ENCODE data around the gene ZNF273.

The ZNF273 gene

GRCh38 chr7:64874562-64875250 is 28.4 kb upstream of the ZNF273 start:
- Histone ChIP-seq H3K36me3 (replicated peaks) (no peaks in the 10 kb centered on the region), H3K27ac (no peak overlapping the region), H3K4me3 (ENCODE audit: low read depth, low read length) (no peak overlapping the region), H3K27me3 (replicated peaks) (no peaks in the 10 kb centered on the region)
- no peak for DNase-seq
- TF ChIP-seq, protein P1, sequence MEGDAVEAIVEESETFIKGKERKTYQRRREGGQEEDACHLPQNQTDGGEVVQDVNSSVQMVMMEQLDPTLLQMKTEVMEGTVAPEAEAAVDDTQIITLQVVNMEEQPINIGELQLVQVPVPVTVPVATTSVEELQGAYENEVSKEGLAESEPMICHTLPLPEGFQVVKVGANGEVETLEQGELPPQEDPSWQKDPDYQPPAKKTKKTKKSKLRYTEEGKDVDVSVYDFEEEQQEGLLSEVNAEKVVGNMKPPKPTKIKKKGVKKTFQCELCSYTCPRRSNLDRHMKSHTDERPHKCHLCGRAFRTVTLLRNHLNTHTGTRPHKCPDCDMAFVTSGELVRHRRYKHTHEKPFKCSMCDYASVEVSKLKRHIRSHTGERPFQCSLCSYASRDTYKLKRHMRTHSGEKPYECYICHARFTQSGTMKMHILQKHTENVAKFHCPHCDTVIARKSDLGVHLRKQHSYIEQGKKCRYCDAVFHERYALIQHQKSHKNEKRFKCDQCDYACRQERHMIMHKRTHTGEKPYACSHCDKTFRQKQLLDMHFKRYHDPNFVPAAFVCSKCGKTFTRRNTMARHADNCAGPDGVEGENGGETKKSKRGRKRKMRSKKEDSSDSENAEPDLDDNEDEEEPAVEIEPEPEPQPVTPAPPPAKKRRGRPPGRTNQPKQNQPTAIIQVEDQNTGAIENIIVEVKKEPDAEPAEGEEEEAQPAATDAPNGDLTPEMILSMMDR (IDR thresholded peaks at IDR 0.05; ENCODE audit: low read depth, low read length, missing control alignments): no peak
- in situ Hi-C loops (cut with HindIII; ENCODE audit: low pct_ligation_motif_present, low sequenced_read_pairs): no loop called here

DNA sequence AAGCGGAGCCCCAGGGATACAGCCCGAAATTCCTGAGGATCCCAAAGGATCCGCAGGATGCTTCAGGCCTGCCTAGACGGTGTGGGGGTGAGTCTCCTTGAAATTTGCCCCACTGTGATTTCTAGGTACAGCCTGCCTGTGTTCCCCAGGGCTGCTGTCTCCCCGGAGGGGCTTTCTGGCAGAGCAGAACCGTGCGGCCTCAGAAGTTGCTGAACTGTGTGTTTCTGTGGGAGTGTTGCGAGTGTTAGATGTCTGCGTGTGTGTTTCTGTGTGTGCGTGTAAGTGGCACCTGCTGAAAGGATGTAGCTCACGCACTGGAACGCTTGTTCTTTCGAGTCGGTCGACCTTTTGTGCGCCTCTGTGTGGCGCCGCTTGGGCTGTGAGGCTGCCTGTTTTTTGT is 27.8 kb upstream of the ZNF273 start:
- in situ Hi-C loops (cut with HindIII; ENCODE audit: low pct_ligation_motif_present, low sequenced_read_pairs): no loop called here

DNA sequence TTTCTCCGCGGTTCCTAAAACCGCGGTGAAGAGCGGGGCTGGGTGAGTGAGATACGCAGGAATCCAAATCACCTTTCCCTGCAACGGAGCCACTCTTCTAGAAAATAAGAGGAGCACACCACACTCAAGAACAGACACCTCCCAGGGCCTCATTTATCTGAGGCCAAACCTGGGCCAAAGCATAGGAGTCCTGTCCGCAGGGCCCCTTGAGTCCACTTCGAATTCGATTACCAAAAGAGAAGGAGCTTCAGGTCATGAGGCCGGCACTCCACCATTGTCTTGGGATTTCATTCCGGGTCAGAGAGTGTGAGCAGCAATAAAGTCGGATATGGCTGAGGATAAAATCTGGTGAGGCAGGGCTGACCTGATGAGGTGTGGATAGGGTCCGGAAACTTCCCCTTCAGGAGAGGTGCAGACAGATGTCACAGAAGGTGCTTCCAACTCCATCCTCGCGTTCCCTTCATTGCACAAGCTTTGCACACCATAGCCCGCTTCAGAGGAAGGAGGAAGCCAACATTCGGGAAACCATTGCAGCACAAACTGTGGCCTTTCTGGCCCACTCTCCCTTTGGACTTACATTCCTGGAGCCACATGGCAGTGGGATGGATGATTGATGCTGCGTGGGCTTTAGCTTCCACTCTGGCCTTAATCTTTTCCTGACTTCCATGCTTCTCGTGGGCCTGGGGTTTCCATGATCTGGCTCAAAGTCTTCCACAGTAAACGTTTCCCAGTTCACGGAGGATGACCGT is 27.2 kb upstream of the ZNF273 start:
- in situ Hi-C loops (cut with HindIII; ENCODE audit: low pct_ligation_motif_present, low sequenced_read_pairs): no loop called here
- Histone ChIP-seq H3K4me3 (ENCODE audit: low read depth, low read length) (no peak overlapping the region), H3K36me3 (replicated peaks) (no peaks in the 10 kb centered on the region), H3K27me3 (replicated peaks) (no peaks in the 10 kb centered on the region), H3K27ac (no peak overlapping the region)
- TF ChIP-seq, protein P1 (IDR thresholded peaks at IDR 0.05; ENCODE audit: low read depth, low read length, missing control alignments): no peak
- DNase-seq: no peak

More for the DNA sequence above, 27.8 kb upstream of the ZNF273 start:
- TF ChIP-seq, protein P1 (IDR thresholded peaks at IDR 0.05; ENCODE audit: low read depth, low read length, missing control alignments): no peak
- Histone ChIP-seq H3K36me3 (replicated peaks) (no peaks in the 10 kb centered on the region), H3K27me3 (replicated peaks) (no peaks in the 10 kb centered on the region), H3K27ac (no peak overlapping the region), H3K4me3 (ENCODE audit: low read depth, low read length) (no peak overlapping the region)
- no peak for DNase-seq

DNA sequence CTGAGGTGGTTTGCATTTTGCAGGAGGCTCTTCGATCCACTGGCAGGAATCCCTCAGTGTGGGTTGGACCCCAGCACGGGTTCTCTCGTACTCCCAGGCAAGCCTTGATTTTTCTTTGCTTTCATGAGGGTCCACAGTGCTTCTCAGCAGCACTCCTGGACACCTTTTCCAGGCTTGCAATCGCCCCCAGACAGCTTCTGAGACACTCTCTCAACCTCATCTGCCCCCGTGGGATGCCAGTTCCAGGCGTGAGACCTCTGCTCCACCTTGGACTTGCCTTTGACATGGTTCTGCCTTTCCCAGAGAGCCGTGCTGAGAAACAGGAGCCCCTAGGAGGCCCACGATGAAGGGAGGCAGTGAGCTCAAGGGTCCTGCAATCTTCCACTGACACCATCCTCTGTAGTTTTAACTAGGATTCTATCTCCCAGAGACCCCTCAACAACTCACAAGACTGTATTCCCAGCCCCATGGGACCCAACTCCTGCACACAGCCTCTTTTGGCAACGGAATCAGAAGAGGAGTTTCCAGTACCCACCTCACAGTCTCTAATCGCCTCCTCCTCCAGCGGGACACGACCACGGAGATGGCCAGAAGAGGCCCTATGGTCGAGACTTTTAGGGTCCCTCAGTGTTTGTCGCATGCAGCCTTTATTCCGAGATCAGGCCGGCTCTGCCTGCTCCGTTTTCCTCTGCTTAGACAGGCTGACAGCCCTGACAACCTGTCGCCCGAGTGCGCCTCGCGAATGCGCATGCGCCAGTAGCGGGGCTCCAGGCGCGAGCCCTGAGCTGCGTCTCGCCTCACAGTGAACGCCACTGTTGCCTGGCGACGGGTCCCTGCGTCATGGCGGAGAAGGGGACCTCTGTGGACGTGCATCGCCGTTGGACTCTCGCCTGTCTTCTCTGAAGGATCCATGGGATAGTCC is 26.0 kb upstream of the ZNF273 start:
- H3K27me3 ChIP-seq (replicated peaks): no peaks in the 10 kb centered on the region
- TF ChIP-seq, protein P1 (IDR thresholded peaks at IDR 0.05; ENCODE audit: low read depth, low read length, missing control alignments): no peak
- DNase-seq: peak; percentile 20
- H3K27ac ChIP-seq: no peak overlapping the region
- no peaks in the 10 kb centered on the region for H3K36me3 ChIP-seq (replicated peaks)
- peak overlapping the region; percentile 15 for H3K4me3 ChIP-seq (ENCODE audit: low read depth, low read length)
- in situ Hi-C loops (cut with HindIII; ENCODE audit: low pct_ligation_motif_present, low sequenced_read_pairs): no loop called here

DNA sequence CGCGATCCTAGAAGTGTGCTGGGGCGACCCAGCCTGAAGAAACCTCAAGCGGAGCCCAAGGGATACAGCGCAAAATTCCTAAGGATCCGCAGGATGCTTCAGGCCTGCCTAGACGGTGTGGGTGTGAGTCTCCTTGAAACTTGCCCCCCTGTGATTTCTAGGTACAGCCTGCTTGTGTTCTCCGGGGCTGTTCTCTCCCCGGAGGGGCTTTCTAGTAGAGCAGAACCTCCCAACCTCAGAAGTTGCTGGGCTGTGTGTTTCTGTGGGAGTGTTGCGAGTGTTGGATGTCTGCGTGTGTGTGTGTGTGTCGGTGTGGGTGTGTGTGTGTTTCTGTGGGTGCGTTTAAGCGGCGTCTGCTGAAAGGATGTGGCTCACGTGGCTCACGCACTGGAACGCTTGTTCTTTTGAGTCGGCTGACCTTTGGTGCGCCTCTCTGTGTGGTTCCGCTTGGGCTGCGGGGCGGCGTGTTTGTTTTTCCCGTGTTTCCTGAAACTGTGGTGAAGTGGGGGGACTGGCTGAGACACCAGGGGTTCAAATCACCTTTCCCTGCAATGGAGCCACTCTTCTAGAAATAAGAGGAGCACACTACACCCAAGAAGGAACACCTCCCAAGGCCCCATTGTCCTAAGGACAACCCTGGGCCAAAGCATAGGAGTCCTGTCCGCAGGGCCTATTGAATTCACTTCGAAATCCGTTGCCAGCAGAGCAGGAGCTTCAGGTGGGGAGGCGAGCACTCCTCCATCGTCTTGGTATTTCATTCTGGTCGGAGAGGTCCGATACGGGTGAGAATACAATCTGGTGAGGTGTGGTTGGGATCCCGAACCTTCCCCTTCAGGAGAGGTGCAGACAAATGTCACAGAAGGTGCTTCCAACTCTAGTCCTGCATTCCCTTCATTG is 25.1 kb upstream of the ZNF273 start:
- H3K36me3 ChIP-seq (replicated peaks): no peaks in the 10 kb centered on the region
- in situ Hi-C loops (cut with HindIII; ENCODE audit: low pct_ligation_motif_present, low sequenced_read_pairs): no loop called here
- no peaks in the 10 kb centered on the region for H3K27me3 ChIP-seq (replicated peaks)
- DNase-seq: no peak
- H3K27ac ChIP-seq: no peak overlapping the region
- TF ChIP-seq, protein P1 (IDR thresholded peaks at IDR 0.05; ENCODE audit: low read depth, low read length, missing control alignments): no peak
- peak overlapping the region; percentile 15 for H3K4me3 ChIP-seq (ENCODE audit: low read depth, low read length)

Measured in brain microvascular endothelial cell (primary cell).